CD14-positive monocyte (primary cell): ENCODE results near the gene ACIN1. TPM values are rescaled to one million over a fixed set of nuclear protein-coding genes. Genes with fewer than 3 reads are reported as not detected.
A peak's percentile ranks its signal among the peaks of the same experiment; 100 is the strongest.

Experiments used
- DNase-seq, 3 donors: peaks; one replicate each; pipeline ENCODE4 v3.0.0-alpha.2; 2011 to 2022
- H2AFZ ChIP-seq: 2 replicates; pipeline ENCODE4 v1.6.0; 2012; ENCODE audit warnings: mild to moderate bottlenecking, low read depth, low read length, inconsistent platforms; ENCODE audit not compliant: insufficient read depth, poor library complexity, severe bottlenecking
- H3K27ac ChIP-seq, 2 donors: 1 replicate in 1 of 2; 2 replicates in 1 of 2; pipeline ENCODE4 v1.5.1; 2012 to 2013; ENCODE audit warnings: low read length in 2 of 2, control low read depth in 1 of 2, inconsistent platforms in 1 of 2, low read depth in 1 of 2, mild to moderate bottlenecking in 1 of 2
- H3K27me3 ChIP-seq, 2 donors: one replicate each; pipeline versions ENCODE4 v1.6.0 to v1.6.1; 2011 to 2013; ENCODE audit warnings: low read length in 2 of 2; ENCODE audit not compliant: control insufficient read depth in 2 of 2, insufficient read depth in 2 of 2
- H3K36me3 ChIP-seq, 2 donors: replicated peaks in 1 of 2; 1 replicate in 1 of 2; 2 replicates in 1 of 2; pipeline versions ENCODE4 v1.5.1 to v1.6.1; 2012 to 2013; ENCODE audit warnings: low read length in 2 of 2, control low read depth in 1 of 2, inconsistent platforms in 1 of 2, mild to moderate bottlenecking in 1 of 2; ENCODE audit not compliant: insufficient read depth in 2 of 2, control insufficient read depth in 1 of 2
- H3K4me1 ChIP-seq, 2 donors: 1 replicate in 1 of 2; 2 replicates in 1 of 2; pipeline versions ENCODE4 v1.5.1 to v1.6.1; 2012 to 2013; ENCODE audit warnings: low read length in 2 of 2, control low read depth in 1 of 2, inconsistent platforms in 1 of 2, mild to moderate bottlenecking in 1 of 2, moderate library complexity in 1 of 2; ENCODE audit not compliant: insufficient read depth in 2 of 2, control insufficient read depth in 1 of 2
- H3K4me2 ChIP-seq: replicated peaks from 2 replicates; pipeline ENCODE3; 2012; ENCODE audit warnings: low read length, moderate library complexity, mild to moderate bottlenecking; ENCODE audit not compliant: poor library complexity, severe bottlenecking; ENCODE audit errors: extremely low read depth
- H3K4me3 ChIP-seq, 3 experiments: fragments of 200-600 bp in 1 of 3; sonication (generic) in 1 of 3; replicated peaks in 1 of 3; 1 replicate in 2 of 3; 2 replicates in 1 of 3; pipeline ENCODE4 v1.5.1; 2011 to 2013; ENCODE audit warnings: low read length in 3 of 3, mild to moderate bottlenecking in 3 of 3, control low read depth in 2 of 3, low read depth in 2 of 3, inconsistent platforms in 1 of 3, moderate library complexity in 1 of 3
- H3K79me2 ChIP-seq: 2 replicates; pipeline ENCODE4 v1.6.0; 2012; ENCODE audit warnings: mild to moderate bottlenecking, control low read depth, inconsistent platforms, low read length, moderate library complexity; ENCODE audit not compliant: insufficient read depth
- H3K9ac ChIP-seq: 2 replicates; pipeline ENCODE4 v1.6.0; 2017; ENCODE audit warnings: low read length, mild to moderate bottlenecking; ENCODE audit not compliant: insufficient read depth, poor library complexity, severe bottlenecking
- H3K9me3 ChIP-seq, 2 donors: replicated peaks in 1 of 2; 1 replicate in 1 of 2; 2 replicates in 1 of 2; pipeline versions ENCODE4 v1.5.1 to v1.6.1; 2012 to 2013; ENCODE audit warnings: low read length in 2 of 2, control low read depth in 1 of 2; ENCODE audit not compliant: control insufficient read depth in 1 of 2, insufficient read depth in 1 of 2
- H4K20me1 ChIP-seq: 2 replicates; pipeline ENCODE4 v1.6.0; 2012; ENCODE audit warnings: mild to moderate bottlenecking, low read length, control low read depth, moderate library complexity; ENCODE audit not compliant: insufficient read depth
- H3K27ac Mint-ChIP-seq, 7 donors: one replicate each; pipeline ENCODE4 v1.8.0; 2020; ENCODE audit warnings: mild to moderate bottlenecking in 7 of 7, mixed read lengths in 7 of 7, moderate library complexity in 6 of 7, inconsistent platforms in 2 of 7
- H3K27me3 Mint-ChIP-seq, 3 donors: one replicate each; pipeline ENCODE4 v1.8.0; 2021 to 2022; ENCODE audit warnings: low read depth in 3 of 3, mild to moderate bottlenecking in 3 of 3, mixed read lengths in 3 of 3, moderate library complexity in 3 of 3, inconsistent platforms in 1 of 3
- H3K36me3 Mint-ChIP-seq, 2 donors: one replicate each; pipeline ENCODE4 v1.8.0; 2020; ENCODE audit warnings: mixed read lengths in 2 of 2, inconsistent platforms in 1 of 2, mild to moderate bottlenecking in 1 of 2
- H3K4me1 Mint-ChIP-seq: one replicate; pipeline ENCODE4 v1.8.0; 2020; ENCODE audit warnings: mild to moderate bottlenecking, mixed read lengths
- H3K4me3 Mint-ChIP-seq, 2 donors: one replicate each; pipeline ENCODE4 v1.8.0; 2020; ENCODE audit warnings: mild to moderate bottlenecking in 2 of 2, mixed read lengths in 2 of 2, moderate library complexity in 1 of 2
- H3K9me3 Mint-ChIP-seq, 7 donors: one replicate each; pipeline ENCODE4 v1.8.0; 2020 to 2022; ENCODE audit warnings: mixed read lengths in 7 of 7, mild to moderate bottlenecking in 6 of 7, moderate library complexity in 6 of 7, inconsistent platforms in 2 of 7
- WGBS: methylation state at CpG from one replicate; pipeline ENCODE4 v1.1.5; 2013; ENCODE audit warnings: missing lambda C conversion rate; ENCODE audit not compliant: insufficient coverage; 5-methylcytosine and 5-hydroxymethylcytosine counted together
- intact Hi-C, 2 donors: fragments of 100-400 bp; cut with micrococcal nuclease; formaldehyde crosslinking; loops; one replicate each; pipeline versions ENCODE4 v1.15.0 to v1.15.1; 2023
- polyA plus RNA-seq, 3 donors: library from polyadenylated mRNA; depleted of rRNA in 1 of 3; unstranded in 2 of 3; stranded (reverse) in 1 of 3; fragments of 300-500 nt in 2 of 3; fragments of >200 nt in 1 of 3; fragmentation: Illumina TruSeq in 2 of 3; gene quantifications; 1 replicate in 2 of 3; 2 replicates in 1 of 3; pipeline ENCODE4 v1.2.3, GENCODE V29; 2012 to 2021
- TF ChIP-seq, protein P1 (sequence below): fragments of 200-600 bp; IDR thresholded peaks from one replicate; pipeline ENCODE4 v1.8.0; 2022; ENCODE audit warnings: antibody characterized with exemption, mild to moderate bottlenecking

Gene ACIN1
- polyA plus RNA-seq, 3 donors: 2.8 to 159 (median 5.4) TPM

- Mint-ChIP-seq H3K9me3 (peaks cover 0 to 3% (median 0%) of the 10 kb centered on the region in 7 donors), H3K27ac (peak overlapping the region in 1 of 7 donors; percentile 41), H3K36me3 (peaks cover 19% of the 10 kb centered on the region in 2 donors), H3K4me3 (peak overlapping the region in 1 of 2 donors; percentile 89), H3K4me1 (peaks cover 28% of the 10 kb centered on the region), H3K27me3 (peaks cover 10 to 16% (median 12%) of the 10 kb centered on the region in 3 donors)
- no peaks in the 10 kb centered on the region for H3K79me2 ChIP-seq
- no peak for DNase-seq
- peak overlapping the region; percentile 100 for H3K4me2 ChIP-seq
- peaks cover 23 to 31% of the 10 kb centered on the region in 2 donors for H3K4me1 ChIP-seq
- intact Hi-C loops: loop anchor here in 1 of 2 donors (1.0 kb wide), 1 partner anchor 69 kb away; no protein-coding TSS in a partner anchor
- H3K36me3 ChIP-seq: peaks cover 16 to 22% of the 10 kb centered on the region in 2 donors
- peaks cover 4 to 10% of the 10 kb centered on the region in 2 donors for H3K27me3 ChIP-seq
- H3K9me3 ChIP-seq: no peaks in the 10 kb centered on the region
- H2AFZ ChIP-seq: no peak overlapping the region
- TF ChIP-seq, protein P1, sequence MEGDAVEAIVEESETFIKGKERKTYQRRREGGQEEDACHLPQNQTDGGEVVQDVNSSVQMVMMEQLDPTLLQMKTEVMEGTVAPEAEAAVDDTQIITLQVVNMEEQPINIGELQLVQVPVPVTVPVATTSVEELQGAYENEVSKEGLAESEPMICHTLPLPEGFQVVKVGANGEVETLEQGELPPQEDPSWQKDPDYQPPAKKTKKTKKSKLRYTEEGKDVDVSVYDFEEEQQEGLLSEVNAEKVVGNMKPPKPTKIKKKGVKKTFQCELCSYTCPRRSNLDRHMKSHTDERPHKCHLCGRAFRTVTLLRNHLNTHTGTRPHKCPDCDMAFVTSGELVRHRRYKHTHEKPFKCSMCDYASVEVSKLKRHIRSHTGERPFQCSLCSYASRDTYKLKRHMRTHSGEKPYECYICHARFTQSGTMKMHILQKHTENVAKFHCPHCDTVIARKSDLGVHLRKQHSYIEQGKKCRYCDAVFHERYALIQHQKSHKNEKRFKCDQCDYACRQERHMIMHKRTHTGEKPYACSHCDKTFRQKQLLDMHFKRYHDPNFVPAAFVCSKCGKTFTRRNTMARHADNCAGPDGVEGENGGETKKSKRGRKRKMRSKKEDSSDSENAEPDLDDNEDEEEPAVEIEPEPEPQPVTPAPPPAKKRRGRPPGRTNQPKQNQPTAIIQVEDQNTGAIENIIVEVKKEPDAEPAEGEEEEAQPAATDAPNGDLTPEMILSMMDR: no peak
- H3K27ac ChIP-seq: no peak overlapping the region
- no peak overlapping the region for H3K4me3 ChIP-seq
- peaks cover 18% of the 10 kb centered on the region for H4K20me1 ChIP-seq
- no peak overlapping the region for H3K9ac ChIP-seq
- 96% methylated on average over 5 of the region's 6 CpGs for WGBS
These were observed 39.3 kb downstream of the ACIN1 start for GRCh38 chr14:23055621-23056144.

DNA sequence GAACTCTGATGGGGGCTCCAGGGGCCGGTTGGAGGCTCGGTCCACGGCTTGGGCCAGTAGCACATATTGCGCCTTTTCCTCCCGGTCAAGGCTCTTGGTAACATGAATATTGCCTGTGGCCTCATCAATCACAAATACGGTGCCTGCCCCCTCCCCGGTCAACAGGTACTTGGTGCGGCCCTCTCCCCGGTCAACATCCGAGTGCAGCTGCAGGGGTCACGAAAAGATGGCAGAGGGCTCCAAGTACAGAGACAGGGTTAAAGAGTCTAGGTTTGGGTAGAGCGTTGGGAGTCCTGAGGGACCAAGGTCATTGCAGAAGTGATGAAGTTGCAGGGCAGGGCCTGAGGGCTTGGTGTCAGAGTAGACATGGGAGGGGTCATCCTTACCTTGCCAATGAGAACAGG lies 39.8 kb downstream of the ACIN1 start:
- no peak overlapping the region for H3K27ac Mint-ChIP-seq
- no peak overlapping the region for H2AFZ ChIP-seq
- DNase-seq: no peak
- H3K9me3 ChIP-seq: no peaks in the 10 kb centered on the region
- no peak overlapping the region for H3K27ac ChIP-seq
- no peaks in the 10 kb centered on the region for H3K79me2 ChIP-seq
- WGBS: 95% methylated on average over 11 of the region's 12 CpGs
- no peak overlapping the region for H3K4me2 ChIP-seq
- H3K9me3 Mint-ChIP-seq: peaks cover 0 to 3% (median 0%) of the 10 kb centered on the region in 7 donors
- H4K20me1 ChIP-seq: peaks cover 16% of the 10 kb centered on the region
- H3K4me3 ChIP-seq: no peak overlapping the region
- peaks cover 10 to 16% (median 12%) of the 10 kb centered on the region in 3 donors for H3K27me3 Mint-ChIP-seq
- TF ChIP-seq, protein P1: no peak
- H3K27me3 ChIP-seq: peaks cover 4 to 10% of the 10 kb centered on the region in 2 donors
- H3K4me1 ChIP-seq: peaks cover 23 to 32% of the 10 kb centered on the region in 2 donors
- H3K36me3 Mint-ChIP-seq: peaks cover 14 to 15% of the 10 kb centered on the region in 2 donors
- no peak overlapping the region for H3K4me3 Mint-ChIP-seq
- H3K36me3 ChIP-seq: peaks cover 11 to 17% of the 10 kb centered on the region in 2 donors
- no peak overlapping the region for H3K9ac ChIP-seq
- H3K4me1 Mint-ChIP-seq: peaks cover 29% of the 10 kb centered on the region
- intact Hi-C loops: no loop called here
